AG09309 (cell line): ENCODE results near the gene ETNK2.

Source experiments
- DNase-seq: peaks from one replicate; pipeline ENCODE4 v3.0.0-alpha.2; 2010; ENCODE audit warnings: low read depth
- H3K4me3 ChIP-seq: 2 replicates; pipeline ENCODE4 v1.5.1; 2011; ENCODE audit warnings: mild to moderate bottlenecking, low read depth, low read length, moderate library complexity; ENCODE audit not compliant: control insufficient read depth
- TF ChIP-seq, protein P1 (sequence below): IDR thresholded peaks from 2 replicates; pipeline ENCODE4 v1.5.1; 2011; ENCODE audit warnings: mild to moderate bottlenecking, low read depth, low read length, inconsistent platforms; ENCODE audit not compliant: insufficient read depth, control insufficient read depth; ENCODE audit errors: missing control alignments

ETNK2 gene

DNA sequence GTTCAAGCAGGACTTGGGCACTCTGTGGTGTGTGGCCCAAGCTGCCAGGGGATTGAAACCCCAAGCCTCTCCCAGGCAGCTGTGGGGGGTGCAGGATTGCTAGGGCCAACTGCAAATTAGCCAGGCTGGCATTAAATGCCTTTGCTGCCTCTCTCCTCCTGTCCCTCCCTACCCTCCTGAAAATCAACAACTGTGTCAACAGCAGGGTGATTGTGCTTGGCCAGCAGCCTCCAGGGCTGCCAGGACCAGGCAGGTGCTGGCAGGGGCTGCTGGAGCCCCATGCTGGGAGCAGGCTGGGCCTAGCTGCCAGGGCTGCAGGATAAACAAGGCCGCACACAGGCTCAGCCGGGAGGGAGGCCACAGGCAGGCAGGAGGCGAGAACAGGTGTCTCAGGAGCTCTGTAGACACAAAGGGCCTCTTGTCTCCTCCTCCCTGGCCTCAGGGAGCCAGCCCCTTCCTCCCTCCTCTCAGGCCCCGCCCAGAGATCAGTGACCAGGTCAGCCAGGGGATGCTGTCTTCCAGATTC is 67.5 kb downstream of the ETNK2 start:
- no peak for DNase-seq
- H3K4me3 ChIP-seq: no peak overlapping the region
- TF ChIP-seq, protein P1, sequence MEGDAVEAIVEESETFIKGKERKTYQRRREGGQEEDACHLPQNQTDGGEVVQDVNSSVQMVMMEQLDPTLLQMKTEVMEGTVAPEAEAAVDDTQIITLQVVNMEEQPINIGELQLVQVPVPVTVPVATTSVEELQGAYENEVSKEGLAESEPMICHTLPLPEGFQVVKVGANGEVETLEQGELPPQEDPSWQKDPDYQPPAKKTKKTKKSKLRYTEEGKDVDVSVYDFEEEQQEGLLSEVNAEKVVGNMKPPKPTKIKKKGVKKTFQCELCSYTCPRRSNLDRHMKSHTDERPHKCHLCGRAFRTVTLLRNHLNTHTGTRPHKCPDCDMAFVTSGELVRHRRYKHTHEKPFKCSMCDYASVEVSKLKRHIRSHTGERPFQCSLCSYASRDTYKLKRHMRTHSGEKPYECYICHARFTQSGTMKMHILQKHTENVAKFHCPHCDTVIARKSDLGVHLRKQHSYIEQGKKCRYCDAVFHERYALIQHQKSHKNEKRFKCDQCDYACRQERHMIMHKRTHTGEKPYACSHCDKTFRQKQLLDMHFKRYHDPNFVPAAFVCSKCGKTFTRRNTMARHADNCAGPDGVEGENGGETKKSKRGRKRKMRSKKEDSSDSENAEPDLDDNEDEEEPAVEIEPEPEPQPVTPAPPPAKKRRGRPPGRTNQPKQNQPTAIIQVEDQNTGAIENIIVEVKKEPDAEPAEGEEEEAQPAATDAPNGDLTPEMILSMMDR: no peak

DNA sequence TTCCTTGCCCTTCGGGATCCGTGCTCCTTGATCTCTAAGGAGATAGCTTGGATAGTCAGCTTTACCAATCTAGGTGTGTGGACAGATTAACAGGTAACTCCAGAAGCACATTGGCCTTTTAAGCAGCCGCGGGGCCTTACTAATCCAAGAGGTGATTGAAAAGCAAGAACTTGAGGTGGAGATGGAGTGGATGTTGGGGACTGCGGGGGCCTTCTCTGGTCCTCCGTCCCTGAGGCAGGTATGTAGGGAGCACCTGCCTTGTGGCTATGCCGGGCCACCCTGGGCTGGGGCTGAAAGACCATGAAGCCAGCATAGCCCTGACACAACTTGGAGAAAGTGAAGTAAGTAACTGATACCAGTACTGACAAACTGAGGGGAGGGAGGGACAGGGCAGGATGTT is 68.4 kb downstream of the ETNK2 start:
- TF ChIP-seq, protein P1: no peak
- H3K4me3 ChIP-seq: no peak overlapping the region
- DNase-seq: no peak

DNA sequence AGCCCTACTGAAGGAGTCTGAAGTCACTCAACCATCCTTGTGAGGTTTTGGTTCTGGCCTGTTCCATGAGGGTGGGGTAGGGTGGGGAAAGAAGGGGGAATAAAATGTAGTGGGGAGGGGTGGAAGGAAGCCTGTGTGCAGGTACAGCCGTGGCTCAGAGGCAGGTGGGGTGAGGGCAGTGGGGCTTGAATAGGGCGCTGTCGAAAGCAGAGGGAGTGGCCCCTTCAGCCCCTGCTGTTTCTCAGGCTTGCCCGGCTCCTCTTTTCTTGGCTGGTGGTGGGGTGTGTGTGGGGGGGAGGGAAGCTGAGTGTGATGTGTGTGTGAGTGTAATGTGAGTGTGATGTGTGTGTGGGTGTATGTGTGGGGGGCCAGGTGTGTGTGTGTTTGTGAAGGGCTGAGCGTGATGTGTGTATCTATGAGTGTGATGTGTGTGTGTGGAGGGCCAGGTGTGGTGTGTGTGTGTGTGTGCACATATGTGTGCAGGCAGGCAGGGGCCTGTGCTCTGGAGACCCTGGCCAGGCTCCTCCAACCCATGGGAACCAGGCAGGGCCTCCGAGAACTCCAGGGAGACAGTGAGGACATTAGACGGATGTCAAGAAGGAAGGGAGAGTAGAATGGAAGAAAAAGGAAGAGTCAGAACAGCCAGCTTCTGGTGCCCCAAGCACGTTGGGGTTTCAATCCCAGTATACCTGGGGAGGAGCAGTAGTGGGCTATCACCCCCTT is 69.9 kb downstream of the ETNK2 start:
- no peak for DNase-seq
- no peak overlapping the region for H3K4me3 ChIP-seq
- TF ChIP-seq, protein P1: no peak

DNA sequence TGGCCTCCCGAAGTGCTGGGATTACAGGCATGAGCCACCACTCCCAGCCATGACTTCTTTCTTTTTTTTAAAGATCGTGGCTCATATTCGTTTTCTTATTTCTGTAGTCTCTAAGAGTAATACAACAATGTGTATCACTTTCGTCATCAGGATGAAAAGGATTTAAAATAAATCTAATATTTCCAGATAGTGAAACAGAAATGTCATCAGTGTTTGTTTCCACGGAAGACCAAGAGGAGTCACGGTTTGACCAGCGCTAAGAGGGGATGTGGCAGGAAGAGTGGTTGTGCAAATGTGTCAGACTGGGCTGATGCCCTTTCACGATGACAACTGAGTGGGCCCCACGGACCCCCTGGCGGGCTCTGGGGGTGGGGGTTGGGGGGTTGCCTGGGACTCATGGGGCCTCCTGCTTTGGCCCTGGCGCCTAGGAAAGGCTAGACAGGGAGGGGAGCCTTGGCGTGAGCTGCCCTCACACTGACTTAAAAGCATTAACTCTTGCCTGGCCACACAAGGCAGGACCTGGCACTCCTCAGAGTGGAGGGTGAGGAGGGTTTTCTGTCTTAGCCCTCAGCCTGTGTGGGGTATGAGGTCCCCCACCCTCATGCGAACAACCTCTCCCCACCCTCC is 70.6 kb downstream of the ETNK2 start:
- H3K4me3 ChIP-seq: no peak overlapping the region
- TF ChIP-seq, protein P1: no peak
- no peak for DNase-seq
